ENCODE results near the gene LARP4. TPM values are rescaled to one million over a fixed set of nuclear protein-coding genes. Genes with fewer than 3 reads are reported as not detected.
"Not testable (repeated sequence)": the region's sequence is repeated elsewhere in the genome, so short reads cannot be mapped to it uniquely, and the experiment has no call there.

LARP4 gene
- total RNA-seq, 4 donors from 2014 or later = 25.2 to 55.3 (median 38.1) TPM

- Histone ChIP-seq H3K27ac (peak overlapping the region in 3 of 4 donors; percentile 41 to 94 (median 80)), H3K27me3 (no peaks in the 10 kb centered on the region), H3K9me3 (no peaks in the 10 kb centered on the region), H3K4me3 (peak overlapping the region in 3 of 4 donors; percentile 75 to 96 (median 81)), H3K36me3 (no peaks in the 10 kb centered on the region), H3K4me1 (peaks cover 0 to 15% (median 2%) of the 10 kb centered on the region in 4 donors)
- TF ChIP-seq POLR2A (IDR thresholded peaks at IDR 0.05) = no peak
- no peak for DNase-seq
These were observed 1.7 kb downstream of the LARP4 start for GRCh38 chr12:50402264-50403000.

- Histone ChIP-seq H3K36me3 (no peaks in the 10 kb centered on the region), H3K9me3 (no peaks in the 10 kb centered on the region), H3K4me3 (peak overlapping the region in 2 of 4 donors; percentile 81 to 96), H3K4me1 (peaks cover 0 to 15% (median 2%) of the 10 kb centered on the region in 4 donors), H3K27ac (peak overlapping the region in 2 of 4 donors; percentile 41 to 94), H3K27me3 (no peaks in the 10 kb centered on the region)
- TF ChIP-seq POLR2A (IDR thresholded peaks at IDR 0.05) = no peak
- DNase-seq = no peak
These were observed 2.3 kb downstream of the LARP4 start for GRCh38 chr12:50403001-50403440.

GRCh38 chr12:50404307-50404706 lies 3.6 kb downstream of the LARP4 start:
- no peak overlapping the region for H3K4me3 ChIP-seq
- no peaks in the 10 kb centered on the region for H3K36me3 ChIP-seq
- no peak overlapping the region for H3K27ac ChIP-seq
- DNase-seq = no peak
- H3K27me3 ChIP-seq = no peaks in the 10 kb centered on the region
- TF ChIP-seq CTCF (IDR thresholded peaks at IDR 0.05) (no peak), POLR2A (IDR thresholded peaks at IDR 0.05) (no peak)
- H3K9me3 ChIP-seq = no peaks in the 10 kb centered on the region
- H3K4me1 ChIP-seq = peaks cover 0 to 15% (median 2%) of the 10 kb centered on the region in 4 donors

- Histone ChIP-seq H3K4me3 (no peak overlapping the region), H3K36me3 (peaks cover 0 to 4% (median 0%) of the 10 kb centered on the region in 3 donors), H3K9me3 (no peaks in the 10 kb centered on the region), H3K27me3 (no peaks in the 10 kb centered on the region), H3K4me1 (no peaks in the 10 kb centered on the region), H3K27ac (no peak overlapping the region)
- DNase-seq = no peak
- TF ChIP-seq CTCF (IDR thresholded peaks at IDR 0.05) (no peak), POLR2A (IDR thresholded peaks at IDR 0.05) (no peak)
These were observed 10.5 kb downstream of the LARP4 start for GRCh38 chr12:50411051-50411660.

- no peak for DNase-seq
- no peak overlapping the region for H3K27ac ChIP-seq
- peaks cover 0 to 10% (median 0%) of the 10 kb centered on the region in 3 donors for H3K36me3 ChIP-seq
- no peaks in the 10 kb centered on the region for H3K27me3 ChIP-seq
- TF ChIP-seq POLR2A (IDR thresholded peaks at IDR 0.05) = no peak
- no peak for TF ChIP-seq CTCF (IDR thresholded peaks at IDR 0.05)
- H3K4me3 ChIP-seq = no peak overlapping the region
- H3K9me3 ChIP-seq = no peaks in the 10 kb centered on the region
- H3K4me1 ChIP-seq = no peaks in the 10 kb centered on the region
These were observed 15.3 kb downstream of the LARP4 start for GRCh38 chr12:50415899-50416479.

- Histone ChIP-seq H3K27me3 (no peaks in the 10 kb centered on the region), H3K27ac (no peak overlapping the region), H3K4me1 (no peaks in the 10 kb centered on the region), H3K9me3 (no peaks in the 10 kb centered on the region), H3K4me3 (no peak overlapping the region), H3K36me3 (peaks cover 0 to 10% (median 0%) of the 10 kb centered on the region in 3 donors)
- no peak for DNase-seq
- no peak for TF ChIP-seq CTCF (IDR thresholded peaks at IDR 0.05)
- no peak for TF ChIP-seq POLR2A (IDR thresholded peaks at IDR 0.05)
These were observed 18.6 kb downstream of the LARP4 start for GRCh38 chr12:50419112-50419909.

GRCh38 chr12:50422855-50423254 lies 22.2 kb downstream of the LARP4 start:
- H3K9me3 ChIP-seq, H3K27ac ChIP-seq, H3K36me3 ChIP-seq, H3K27me3 ChIP-seq, H3K4me1 ChIP-seq, H3K4me3 ChIP-seq, DNase-seq: not testable (repeated sequence)

- not testable (repeated sequence) for H3K27me3 ChIP-seq, H3K4me3 ChIP-seq, H3K4me1 ChIP-seq, H3K36me3 ChIP-seq, H3K9me3 ChIP-seq, DNase-seq, H3K27ac ChIP-seq
These were observed 22.7 kb downstream of the LARP4 start for GRCh38 chr12:50423342-50423741.

Measured in Peyer's patch (tissue), 4 donors.